Astrocyte of the cerebellum (primary cell): ENCODE measurements around the gene INTS1.
A peak's percentile ranks its signal among the peaks of the same experiment; 100 is the strongest.

Experiments
- DNase-seq: peaks from one replicate; pipeline ENCODE4 v3.0.0-alpha.2; 2011; ENCODE audit warnings: low read depth
- H3K4me3 ChIP-seq: 2 replicates; pipeline ENCODE4 v1.5.1; 2011; ENCODE audit warnings: mild to moderate bottlenecking, low read depth, low read length, moderate library complexity
- in situ Hi-C: cut with HindIII; loops from 2 replicates; pipeline ENCODE4 v1.10.0; 2017; ENCODE audit warnings: low sequenced_read_pairs
- TF ChIP-seq, protein P1 (sequence below): IDR thresholded peaks from 2 replicates; pipeline ENCODE4 v1.5.1; 2012; ENCODE audit warnings: low read length, low read depth, moderate library complexity, mild to moderate bottlenecking; ENCODE audit errors: missing control alignments

INTS1 gene

DNA sequence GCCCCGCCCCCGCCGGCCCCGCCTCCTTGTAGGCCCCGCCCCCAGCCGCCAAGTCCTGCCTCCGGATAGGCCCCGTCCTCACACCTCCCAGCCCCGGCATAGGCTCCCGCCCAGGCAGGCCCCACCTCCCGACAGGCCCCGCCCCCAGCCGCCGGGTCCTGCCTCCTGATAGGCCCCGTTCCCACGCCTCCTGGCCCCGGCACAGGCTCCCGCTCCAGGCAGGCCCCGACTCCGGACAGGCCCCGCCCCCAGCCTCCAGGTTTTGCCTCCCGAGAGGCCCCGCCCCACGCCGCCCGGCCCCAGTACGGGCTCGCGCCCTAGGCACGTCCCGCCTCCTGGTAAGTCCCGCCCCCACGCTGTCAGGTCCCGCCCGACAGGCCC, 44.7 kb downstream of the INTS1 start:
- TF ChIP-seq, protein P1, sequence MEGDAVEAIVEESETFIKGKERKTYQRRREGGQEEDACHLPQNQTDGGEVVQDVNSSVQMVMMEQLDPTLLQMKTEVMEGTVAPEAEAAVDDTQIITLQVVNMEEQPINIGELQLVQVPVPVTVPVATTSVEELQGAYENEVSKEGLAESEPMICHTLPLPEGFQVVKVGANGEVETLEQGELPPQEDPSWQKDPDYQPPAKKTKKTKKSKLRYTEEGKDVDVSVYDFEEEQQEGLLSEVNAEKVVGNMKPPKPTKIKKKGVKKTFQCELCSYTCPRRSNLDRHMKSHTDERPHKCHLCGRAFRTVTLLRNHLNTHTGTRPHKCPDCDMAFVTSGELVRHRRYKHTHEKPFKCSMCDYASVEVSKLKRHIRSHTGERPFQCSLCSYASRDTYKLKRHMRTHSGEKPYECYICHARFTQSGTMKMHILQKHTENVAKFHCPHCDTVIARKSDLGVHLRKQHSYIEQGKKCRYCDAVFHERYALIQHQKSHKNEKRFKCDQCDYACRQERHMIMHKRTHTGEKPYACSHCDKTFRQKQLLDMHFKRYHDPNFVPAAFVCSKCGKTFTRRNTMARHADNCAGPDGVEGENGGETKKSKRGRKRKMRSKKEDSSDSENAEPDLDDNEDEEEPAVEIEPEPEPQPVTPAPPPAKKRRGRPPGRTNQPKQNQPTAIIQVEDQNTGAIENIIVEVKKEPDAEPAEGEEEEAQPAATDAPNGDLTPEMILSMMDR: no peak
- in situ Hi-C loops: no loop called here
- DNase-seq: peak; percentile 94
- peak overlapping the region; percentile 69 for H3K4me3 ChIP-seq

DNA sequence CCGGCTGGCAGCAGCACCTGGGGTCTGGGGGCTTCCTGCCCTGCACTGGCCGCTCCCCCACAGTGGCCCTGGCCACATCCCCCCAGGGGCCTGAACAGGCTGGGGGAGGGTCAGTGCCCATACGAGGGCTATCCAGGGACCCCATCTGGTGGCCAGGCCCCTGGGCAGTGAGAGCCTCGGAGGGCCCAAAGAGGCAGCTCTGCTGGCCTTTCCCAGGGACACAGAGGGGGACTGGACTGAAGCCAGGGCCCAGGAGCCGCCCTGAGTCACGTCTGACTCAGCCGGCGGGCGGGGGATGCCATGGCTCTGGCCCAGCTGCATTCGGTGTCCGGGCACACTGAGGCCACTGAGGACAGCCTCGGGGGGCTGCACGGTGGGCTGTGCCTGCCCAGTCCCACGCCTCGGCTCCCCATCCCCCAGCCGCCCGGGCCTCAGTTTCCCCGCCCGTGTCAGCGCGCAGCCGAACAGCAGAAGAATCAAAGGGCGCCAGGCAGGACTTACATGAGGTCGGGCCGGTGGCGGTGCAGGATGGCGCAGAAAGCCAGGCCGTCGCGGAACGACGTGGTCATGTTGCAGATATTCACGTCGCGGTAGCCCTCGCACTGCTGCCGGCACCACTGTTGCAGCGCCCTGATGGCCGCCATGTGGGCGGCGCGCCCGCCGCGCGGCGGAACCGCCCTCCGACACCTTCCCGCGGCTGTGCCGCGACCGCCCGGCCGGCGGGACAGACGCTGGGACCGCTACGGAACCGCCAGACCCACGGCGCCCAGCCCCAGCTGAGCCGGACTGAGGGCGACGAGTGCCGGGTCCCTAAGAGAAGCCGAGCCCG, 45.3 kb downstream of the INTS1 start, which contains the start of gene MICALL2:
TSS of gene MICALL2 (minus strand) at position 788 of the 829 bp plus-strand sequence. CDS start at position 644, 144 bp downstream.
- TF ChIP-seq, protein P1: no peak
- peak; percentile 67 for DNase-seq
- in situ Hi-C loops: no loop called here
- H3K4me3 ChIP-seq: peak within 1 kb of the TSS; percentile 69

DNA sequence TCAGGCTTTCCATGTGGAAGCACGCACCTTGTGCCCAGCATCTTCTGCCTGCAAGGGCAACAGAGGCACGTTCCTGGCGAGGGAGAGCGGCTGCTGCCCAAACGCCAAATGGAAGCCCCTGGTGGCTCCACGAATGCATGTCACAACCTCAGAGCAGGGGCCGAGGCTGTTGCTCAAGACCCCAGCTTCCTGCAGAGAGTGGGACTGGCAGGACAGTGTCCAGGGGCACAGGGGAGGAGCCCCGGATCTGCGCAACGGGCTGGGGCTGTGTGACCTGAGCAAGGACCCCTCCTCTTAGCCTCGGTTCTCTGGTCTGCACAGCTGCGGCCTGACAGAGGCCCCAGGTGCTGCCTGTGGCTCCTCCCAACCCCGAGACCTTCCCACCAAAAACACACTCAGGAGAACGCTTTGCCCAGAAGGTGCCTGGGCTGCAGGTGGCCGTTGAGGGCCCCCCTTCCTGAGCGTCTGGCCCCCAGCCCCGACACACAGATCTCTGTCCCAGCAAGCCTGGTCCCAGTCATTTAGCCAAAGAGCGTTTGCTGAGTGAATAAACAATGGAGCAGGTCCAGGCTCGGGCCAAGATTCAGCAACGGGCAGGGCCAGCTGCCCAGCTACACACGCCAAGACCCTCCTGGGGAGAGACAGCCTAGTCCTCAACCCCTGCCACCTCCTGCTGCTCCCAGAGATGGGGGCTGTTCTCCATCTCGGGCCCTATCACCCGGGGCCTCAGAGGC, 46.1 kb downstream of the INTS1 start:
- DNase-seq: no peak
- in situ Hi-C loops: no loop called here
- H3K4me3 ChIP-seq: peak overlapping the region; percentile 69
- TF ChIP-seq, protein P1: no peak

DNA sequence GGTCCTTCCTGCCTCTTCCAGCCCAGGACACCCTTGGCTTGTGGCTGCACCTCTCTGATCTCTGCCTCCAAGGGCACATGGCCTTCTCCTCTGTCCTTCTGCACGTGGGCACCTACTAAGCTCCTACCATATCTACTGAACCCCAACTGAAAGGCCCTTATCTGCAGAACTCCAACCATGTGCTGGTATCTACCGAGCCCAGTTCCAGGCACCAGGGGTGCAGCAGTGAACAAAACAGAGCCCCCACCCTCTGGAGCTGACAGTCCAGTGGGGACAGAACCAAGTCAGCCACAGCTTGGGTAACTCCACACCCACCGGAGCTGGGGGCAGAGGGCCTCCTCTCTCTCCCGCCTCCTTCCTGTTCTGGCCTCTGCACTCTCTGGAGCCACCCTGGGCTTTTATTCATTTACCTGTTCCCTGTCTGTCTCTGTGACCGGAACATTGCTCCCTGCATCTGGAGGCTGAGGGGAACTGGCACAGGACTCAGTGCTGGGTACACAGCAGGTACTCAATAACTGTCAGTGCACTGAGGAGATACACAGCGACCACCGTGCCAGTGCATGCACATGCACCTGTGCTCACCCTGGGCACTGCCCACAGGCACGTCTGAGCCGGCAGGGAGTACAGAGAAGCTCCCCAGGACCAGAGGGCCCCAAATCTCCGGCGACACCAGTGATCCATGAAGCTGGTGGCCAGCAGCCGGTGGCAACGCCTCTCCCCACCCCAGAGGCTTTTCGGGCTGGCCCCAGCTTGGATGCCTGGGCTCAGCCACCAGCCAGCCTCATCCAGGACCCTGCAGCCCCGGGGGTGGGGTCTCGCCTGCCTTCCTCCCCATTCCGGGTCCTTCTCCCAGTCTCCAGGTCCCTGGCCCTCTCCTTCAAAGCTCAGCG, 46.9 kb downstream of the INTS1 start:
- H3K4me3 ChIP-seq: peak overlapping the region; percentile 69
- TF ChIP-seq, protein P1: no peak
- in situ Hi-C loops: no loop called here
- DNase-seq: no peak

DNA sequence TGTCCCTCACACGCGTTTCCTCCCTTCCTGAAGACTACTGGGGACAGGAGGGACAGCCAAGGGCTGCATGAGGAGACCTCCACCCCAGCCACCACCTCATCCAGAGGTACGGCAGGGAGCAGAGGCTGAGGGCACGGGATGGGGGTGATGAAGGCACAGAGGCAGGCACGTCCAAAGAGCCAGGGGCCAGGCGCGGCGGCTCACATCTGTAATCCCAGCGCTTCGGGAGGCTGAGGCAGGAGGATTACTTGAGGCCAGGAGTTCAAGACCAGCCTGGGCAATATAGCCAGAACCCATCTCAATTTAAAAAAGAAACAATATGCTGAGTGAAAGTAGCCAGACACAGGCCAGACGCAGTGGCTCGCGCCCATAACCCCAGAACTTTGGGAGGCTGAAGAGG, 48.2 kb downstream of the INTS1 start:
- TF ChIP-seq, protein P1: no peak
- no peak overlapping the region for H3K4me3 ChIP-seq
- in situ Hi-C loops: no loop called here
- no peak for DNase-seq
